HS-5 (cell line): ENCODE results near the gene FAM170B.
A peak's percentile ranks its signal among the peaks of the same experiment; 100 is the strongest.

ENCODE experiments used
- DNase-seq: peaks from one replicate; pipeline ENCODE4 v3.0.0-alpha.2; 2012; ENCODE audit warnings: low read depth

Gene FAM170B

DNA sequence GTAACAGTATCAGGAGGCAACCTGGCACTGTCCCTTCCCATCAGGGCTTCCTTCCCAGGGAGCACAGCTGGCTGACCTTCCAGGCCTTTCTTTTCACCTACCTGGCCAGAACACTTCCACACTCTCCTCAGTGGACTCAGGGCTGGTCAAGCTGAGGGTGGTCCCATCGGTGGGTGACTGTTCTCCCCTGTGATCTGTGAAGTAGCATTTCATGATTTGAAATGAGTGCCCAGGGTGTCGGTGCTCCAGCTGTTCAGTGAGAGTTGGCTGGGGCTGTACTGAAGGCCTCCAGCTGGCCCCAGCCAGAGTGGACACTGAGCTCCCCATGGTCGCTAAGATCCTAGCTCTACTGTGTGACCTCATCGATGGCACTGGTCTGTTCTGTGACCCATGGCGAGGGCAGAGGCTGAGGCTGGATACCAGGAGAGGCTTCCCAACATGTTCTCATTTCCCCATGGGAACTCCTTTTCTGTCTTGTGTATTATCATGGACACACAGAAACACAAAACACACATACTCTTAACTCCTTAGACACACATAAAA lies at the start of gene FAM170B:
FAM170B (minus strand) TSS at position 316 of the 543 bp plus-strand sequence; CDS start at position 213, 103 bp downstream.
- DNase-seq: no peak

DNA sequence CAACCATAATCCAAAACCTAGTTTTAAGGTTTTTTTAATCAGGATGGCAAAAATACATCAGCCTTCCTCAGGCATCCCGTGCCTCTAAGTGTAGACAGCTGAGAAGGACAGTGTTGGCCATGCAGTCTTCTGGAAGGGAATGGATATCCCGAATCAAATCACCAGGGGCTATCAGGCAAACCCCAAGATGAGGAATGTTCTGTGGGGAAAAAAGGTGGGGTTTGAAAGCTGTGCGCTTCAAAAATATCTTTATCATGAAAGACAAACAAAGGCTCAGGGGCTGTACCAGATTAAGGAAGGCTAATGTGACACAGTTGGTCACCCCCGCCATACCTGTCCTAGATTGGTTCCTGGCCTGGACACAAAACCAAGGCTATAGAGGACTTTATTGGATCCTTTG lies 49.0 kb upstream of the FAM170B start:
- DNase-seq: no peak

DNA sequence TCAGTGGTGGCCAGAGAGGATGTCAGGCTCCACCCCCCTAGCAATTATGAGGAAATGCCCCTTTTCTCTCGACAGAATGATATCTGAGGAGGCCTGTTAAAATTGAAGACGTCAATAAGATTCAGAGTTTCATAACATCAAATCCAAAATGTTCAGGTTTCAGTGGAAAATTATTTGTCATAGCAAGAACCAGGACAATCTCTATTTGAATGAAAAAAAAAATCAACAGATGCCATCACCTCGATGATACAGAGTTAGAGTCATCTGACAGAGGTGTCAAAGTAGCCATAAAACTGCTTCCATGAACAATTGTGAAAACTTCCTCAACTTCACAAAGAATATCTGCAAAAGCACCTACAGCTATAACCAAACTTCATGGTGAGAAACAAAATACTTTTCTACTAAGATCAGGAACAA lies 46.6 kb upstream of the FAM170B start:
- no peak for DNase-seq

DNA sequence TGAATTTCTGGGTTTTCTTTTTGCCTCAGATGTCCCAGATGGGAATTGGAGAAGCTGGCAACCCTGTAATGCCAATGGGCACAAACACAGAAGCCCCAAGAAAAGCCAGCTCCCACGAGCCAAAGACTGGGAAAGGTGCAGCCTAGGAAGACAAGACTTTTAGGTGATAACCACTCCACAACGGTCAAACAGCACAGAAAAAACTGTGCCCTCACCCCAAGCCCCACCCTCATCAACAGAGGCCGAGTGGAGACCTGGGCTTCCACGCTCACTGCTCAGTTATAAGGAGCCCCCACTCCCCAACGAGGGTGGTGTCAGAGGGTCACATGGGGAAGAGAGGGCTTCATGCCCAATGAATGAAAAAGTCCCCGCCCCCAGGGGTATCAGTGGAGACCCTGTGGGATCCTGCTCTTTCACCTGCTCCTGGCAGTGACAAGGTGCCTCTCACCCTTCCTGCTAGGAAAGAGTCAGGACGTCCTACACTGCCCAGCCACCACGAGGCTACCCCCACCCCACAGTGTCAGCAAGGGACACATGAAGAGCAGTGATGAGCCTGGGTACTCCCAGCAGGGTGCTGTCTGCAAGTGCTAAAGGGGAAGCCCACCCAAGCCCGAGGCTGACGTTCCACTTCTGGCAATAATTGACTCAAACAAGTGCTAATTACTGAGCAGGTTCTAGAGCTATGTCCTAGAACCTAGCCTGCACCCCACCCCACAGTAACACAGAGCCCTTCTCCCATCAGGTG lies 46.0 kb upstream of the FAM170B start:
- DNase-seq: no peak

DNA sequence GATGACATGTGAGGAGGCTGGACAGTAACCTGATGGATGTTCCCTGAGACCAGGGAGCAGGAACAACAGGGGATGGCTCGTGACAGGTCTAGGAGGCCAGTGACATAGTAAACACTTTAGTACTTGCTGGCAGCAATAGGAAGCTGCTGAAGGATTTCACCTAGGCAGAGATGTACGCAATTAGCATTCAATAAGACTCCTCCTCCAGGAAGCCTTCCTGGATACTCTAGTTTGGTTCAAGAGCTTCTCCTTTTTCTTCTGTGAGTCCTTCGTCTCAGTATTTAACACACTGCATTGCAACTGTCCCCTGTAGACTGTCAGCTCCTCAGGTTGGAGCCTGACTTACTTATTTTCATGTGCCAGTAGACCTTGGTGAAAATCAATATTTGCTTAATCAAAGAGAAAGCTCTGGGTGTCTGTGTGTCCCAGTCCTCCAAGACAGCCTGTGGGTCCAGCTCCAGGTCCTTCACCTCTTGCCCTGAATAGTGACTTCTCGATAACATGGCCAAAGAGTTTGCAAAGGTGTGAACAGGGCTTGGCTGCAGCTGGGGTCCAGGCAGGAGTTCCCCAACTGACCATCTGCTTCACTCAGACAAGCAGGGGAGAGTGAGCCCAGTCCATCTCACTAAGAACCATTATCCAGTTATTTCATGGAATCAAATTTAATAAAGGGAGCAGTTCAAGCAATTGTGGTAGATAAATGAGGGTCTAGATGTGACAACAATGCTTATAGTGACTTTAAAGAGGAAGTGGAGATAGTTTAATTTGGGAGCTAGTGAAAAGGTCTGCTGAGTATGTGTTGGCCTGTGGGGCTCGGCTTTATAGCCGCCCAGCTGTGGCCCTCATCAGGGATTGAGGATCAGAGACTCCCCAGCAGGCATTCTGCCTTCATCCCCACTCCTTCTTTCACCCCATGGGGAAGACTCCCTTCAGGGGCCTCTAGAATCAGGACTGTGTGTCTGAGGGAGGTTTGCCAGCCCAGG lies 45.0 kb upstream of the FAM170B start:
- no peak for DNase-seq

DNA sequence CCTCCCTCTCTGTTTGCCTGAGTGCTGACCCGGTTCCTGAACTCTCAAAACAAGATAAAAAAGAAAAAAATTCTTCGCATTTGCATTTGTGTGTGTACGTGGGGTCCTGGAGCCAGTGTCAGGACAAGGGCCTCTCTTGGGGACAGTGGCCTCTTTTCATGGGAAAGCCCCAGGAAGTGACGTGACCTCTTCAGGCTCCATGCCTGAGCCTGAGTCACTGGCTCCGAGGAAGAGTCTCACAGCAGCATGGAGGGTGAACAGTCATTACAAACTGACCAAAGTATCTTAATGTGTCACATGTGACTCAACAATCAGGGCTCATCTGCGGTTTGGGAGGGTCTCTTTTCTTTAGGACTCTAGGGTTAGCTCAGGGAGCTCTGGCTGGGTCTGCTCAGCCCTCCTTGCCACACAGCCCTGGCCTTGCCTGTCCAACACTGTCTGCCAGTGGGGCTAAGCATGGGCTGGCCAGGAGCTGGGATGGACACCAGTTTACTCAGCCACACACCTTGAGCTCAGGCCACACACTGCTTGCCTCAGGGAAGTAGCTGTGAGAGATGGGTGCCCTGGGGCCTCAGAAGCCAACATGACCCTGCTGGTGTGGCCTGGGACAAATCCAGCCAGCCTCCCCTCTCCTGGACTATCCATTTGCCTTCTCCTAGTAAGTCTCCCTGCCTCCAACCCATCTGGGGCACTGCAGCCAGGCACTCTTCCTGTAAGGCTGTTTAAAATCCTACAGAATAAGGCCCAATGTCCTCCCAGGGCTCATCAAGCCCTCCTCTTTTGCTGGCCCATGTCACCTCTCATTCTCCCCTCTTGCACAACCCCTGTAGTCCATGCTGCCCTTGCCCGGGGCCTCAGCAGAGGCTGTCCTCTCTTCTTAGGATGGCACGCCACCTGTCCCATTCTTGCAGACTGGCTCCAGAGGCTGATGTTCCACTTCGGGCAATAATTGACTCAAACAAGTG lies 43.9 kb upstream of the FAM170B start:
- DNase-seq: peak; percentile 82

DNA sequence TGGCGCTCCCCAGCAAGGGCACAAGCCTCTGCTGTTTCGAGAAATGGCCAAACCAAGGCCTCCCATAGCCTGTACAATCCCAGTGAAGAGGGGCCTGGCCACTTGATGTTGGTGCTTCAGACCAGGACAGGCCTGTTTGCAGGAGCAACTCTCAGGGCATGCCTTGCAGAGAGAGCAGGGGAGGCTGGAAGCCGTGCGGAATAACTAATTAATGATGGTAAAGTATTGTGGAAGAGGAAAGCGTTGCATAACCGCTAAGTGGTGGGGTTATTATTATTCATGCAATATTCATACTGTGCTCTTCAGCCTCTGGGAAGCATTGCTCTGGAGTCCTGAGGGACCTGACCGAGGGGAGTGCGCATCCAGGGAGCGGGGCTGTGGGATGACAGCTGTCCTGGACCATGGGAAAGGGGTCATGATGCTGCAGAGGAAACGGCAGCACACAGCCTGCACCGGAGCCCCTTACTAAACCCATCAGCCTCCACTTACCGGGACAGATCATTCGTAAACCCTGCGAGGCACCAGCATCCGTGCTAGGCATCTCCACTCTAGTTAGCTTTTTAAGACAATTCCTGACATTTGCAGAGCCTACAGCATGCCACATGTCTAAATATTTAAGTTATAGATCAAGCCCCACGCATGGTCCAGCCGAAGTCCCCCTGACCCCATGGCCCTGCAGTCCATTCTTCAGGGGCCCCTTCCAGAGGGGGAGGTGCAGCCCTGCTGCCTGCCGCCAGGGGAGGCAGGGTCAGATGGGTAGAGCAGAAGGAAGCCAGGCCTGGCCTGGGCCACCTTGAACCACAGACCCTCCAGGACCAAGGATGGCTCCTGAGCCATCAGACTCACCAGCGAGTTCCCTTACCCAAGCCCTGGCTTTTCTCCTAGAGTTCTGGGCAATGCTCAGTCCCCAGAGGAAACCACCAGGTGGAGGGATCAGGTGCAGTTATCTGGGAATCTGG lies 42.8 kb upstream of the FAM170B start:
- no peak for DNase-seq

DNA sequence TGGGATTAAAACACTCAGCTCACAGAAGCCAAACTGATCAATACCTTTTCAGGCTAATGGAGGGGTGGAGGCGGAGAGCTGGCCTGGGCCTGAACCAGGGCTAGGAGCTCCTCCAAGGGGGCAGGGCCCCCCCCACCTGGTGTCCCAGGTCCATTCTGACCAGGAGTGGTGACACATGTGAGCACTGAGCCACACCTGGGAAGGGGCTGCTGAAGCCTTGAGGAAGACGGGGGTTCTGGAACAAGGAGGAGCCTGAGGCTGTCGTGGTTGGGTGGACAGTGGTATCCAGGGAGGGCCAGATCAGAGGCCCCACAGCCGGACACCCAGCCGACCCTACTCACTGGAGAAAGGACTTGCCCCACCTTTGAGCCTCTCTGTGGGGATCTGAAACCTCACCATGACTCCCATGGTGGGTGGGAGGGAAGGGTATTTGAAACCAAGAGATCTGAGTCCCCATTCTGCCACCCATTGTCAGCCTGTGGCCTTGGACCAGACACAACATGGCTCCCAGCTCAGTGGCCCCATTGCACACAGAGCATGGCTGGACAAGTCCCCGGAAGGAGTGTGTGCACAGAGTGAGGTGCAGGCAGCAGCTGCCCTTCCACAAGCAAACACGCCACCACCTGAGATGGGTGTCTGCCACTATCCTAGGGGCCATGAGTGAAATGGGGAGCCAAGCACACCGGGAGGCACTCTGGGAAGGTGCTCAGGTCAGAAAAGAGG lies 41.9 kb upstream of the FAM170B start:
- no peak for DNase-seq

DNA sequence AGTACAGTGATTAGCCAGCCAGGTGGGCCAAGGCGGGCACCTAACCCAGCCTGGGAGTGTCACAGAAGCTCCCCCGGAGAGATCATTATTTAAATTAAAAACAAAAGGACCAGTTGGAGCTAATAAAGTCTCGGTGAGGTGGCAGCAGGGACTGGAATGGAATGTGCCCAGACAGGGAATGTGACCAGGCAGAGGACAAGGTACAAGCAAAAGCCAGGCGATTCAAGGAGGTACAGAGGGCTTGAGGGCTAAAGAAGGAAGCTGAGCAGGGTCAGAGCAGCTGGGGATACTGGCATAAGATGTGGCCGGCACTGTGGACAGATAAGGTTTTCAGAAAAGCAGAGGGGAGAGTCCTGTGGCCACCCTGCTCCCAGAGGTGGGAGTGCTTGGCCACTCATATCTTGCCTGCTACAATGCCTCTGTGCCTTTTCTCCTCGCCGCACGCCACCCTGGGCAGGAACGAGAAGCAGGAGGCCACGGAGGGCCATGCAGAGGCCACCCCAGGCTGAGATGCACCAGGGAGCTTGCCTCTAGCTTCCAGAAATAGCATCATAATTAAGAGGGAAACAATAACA lies 41.2 kb upstream of the FAM170B start:
- DNase-seq: no peak

DNA sequence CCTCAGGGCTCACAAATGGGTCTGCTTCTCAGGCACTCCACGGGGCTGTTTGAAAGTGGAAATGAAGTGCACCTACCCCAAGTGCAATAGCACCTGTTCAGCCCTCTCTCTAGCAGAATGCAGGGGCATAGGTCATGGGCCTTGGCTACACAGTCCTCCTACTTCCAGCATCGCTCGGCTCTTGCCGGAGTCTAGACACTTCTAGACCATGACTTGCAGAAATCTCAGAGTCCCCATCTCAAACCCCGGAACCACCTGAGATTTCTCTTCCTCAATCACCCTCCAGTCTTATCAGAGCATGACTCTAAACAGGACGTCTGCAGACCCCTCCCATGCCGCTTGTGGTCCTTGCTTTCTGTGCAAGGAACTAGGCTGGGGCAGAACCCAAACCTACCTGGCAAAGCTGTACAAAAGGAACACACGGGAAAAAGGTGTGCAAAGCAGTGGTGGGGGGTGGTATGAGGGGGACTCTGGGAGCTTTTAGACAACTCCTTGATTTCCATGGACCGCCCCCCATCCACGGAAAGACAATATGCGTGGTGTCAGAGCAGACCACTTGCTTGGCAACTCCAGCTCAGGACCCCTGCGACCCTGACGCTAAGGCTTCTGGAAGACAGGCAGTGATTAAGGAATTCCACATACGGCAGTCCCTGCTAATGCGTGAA lies 40.6 kb upstream of the FAM170B start:
- no peak for DNase-seq

DNA sequence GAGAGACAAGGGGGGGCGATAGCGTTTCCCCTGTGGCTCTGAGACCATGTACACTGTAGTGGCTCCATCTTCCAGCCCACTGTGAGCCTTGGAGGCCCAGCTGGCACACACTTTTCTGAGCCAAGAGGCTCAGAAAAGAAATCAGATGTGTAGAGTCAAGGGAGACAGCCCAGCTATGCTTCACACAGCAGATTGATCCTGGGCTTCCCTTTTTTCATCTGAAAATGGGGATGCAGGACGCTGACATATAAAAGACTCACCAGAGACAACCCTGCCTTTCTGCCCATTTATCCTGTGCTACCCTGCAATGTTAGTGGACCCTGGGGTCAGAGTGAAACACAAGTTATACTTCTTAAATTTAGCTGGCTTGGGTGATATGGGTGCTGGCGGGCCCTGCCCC lies 40.0 kb upstream of the FAM170B start:
- DNase-seq: no peak

DNA sequence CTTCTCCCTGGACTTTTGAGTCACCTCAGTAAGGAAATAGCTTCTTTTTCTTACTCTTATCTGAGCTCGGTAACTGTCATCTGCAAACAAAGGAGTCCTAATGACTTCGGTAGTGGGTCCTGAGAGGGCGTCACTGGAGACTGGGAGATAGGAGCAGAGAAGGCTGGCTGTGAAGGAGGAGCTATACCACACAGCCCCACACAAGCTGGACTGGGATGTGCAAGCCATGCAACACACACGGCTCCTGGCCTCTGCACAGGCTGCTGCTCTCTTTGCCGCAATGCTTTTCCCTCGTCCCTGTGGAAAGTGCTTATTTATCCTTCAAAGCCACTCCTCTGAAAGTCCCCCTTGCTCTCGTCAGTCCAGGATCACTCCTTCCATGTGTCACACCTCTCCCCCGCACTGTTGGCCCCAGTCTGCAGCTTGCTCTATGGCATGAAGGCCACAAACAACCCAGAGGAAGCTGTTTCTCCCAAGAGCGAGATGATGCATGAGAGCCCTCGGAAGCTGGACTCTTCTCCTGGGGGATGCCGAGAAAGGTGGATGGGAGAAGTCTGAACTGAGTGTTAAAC lies 39.5 kb upstream of the FAM170B start:
- DNase-seq: no peak

DNA sequence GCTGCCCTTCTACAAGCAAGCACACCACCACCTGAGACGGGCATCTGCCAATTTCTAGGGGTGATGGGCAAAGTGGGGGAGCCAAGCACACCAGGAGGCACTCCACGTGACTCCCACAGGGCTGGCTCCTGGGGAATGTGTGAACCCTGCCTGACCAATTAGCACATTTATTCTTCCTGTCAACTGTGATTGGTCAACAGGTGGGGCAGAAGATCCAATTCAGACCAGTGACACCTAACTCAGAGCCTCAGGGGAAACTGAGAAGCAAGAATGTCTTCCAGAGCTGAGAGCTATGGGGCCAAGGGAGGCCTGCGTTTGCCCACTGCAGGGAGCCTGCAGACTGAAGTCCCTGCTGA lies 38.9 kb upstream of the FAM170B start:
- DNase-seq: no peak

DNA sequence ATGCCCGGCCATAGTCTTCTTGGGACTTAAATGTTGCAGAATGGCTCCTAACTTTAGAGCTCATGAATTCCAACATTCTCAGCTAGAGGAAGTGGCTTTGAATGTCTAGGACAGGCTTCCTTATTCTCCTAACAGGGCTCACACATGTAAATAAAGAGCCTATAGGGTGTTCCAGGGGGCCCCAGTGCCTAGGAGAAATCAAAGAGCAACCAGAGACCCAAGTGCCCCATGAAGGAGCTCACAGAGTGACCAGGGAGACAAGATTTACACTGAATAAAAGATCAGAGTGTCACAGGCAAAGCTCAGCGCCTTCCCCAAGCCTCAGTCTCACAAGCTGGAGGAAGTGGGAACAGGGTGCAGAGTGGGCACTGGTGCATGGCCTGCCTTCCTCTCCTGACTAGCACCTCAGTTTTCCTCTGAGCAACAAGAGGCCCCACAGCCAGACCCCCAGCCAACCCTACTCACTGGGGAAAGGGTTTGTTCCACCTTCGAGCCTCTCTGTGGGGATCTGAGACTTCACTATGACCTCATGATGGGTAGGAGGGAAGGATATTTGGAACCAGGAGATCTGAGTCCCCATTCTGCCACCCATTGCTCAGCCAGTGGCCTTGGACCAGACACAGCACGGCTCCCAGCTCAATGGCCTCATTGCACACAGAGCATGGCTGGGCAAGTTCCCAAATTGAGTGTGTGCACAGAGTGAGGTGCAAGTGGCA lies 38.4 kb upstream of the FAM170B start:
- no peak for DNase-seq

DNA sequence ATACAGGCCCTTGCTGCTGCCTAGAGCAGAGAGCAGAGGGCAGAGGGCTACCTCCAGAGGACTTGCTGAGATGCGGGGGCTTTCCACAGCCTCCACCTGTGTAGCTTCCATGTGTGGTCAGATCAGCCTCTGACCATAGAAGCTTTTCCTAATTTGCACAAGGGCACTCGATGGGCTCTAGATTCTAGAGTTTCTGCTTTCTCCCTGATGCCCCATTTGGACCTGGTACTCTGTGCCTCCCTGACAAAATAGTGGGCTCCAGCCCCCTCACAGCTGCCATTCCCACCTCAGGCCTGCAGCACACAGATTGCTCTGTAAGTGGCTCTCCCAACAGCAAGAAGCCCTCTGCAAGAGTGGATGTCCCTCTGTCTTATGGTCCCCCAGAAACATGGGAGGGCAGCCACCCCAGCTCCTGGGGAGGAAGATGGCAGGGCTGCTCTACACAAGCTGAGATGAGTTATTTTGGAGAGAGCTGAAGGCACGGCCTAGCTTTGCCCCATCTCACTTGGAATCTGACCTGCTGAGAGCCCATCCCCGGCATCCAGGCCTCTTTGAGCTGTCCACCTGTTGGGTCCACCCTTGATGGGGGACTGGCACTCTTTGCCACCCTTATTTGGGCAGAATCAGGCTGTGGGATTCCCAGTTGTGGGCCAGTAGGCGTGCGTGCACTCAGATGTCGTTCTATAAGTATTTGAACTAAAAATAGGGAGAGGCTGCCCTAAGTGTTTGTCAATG lies 37.7 kb upstream of the FAM170B start:
- no peak for DNase-seq

DNA sequence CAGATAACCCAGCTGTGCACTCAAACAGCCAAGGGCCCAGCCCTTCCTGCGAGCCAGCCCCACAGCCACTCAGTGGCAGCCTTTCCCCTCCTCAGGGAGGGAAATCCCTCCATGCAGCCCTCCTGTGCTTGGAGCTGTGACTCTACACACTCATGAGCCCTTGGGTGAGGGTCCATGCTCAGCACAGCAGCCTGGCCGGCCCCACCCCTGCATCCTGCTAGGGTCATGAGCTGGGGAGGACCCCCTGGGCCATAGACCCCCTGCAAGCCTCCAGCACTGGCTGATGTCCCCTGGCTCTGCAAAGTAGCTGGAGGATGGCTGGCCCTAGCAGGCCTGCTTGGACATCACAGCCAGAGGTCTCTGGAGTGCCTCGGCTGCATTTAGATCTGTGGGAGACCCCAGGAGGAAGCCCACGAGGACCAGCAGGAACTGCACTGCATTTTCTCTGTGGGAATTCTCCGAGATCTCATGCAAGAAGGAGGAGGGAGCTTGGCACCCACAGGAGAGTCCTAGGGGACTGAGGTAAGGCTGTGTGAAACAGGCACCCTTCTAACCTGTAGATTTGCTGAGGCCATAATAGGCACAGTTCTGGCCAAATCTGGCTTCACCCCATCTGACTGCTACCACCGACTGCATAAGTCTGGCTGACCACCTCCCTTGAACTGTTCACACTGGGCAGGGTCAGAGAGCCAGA lies 37.0 kb upstream of the FAM170B start:
- no peak for DNase-seq

DNA sequence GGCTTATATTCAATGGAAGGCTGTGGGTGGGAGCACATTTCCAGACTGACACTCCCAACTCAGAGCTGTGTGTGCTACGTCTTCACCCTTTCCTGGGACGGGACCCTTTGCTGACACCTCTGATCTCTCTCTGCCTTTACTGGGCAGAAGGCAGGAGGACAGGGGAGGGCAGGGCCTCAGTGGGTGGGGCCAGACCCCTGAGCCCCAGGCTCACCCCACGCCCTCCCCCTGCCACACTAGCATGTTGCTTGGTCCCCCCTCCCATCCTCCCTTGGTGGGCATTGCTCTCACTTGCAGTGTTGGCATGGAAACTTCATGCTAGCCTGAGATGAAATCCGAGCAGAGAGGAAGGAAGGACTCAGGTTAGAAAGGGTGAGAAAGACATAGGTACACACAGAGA lies 36.0 kb upstream of the FAM170B start:
- DNase-seq: no peak
